Activated naive CD8-positive, alpha-beta T cell treated with anti-CD3 and anti-CD28 coated beads, Interleukin-2, amount 50 U/mL, for 24 hours (primary cell): ENCODE measurements around the gene MCIDAS.

Experiments
- ATAC-seq: fragments of 150-1000 bp; cut with Tn5 transposase; one replicate; pipeline ENCODE4 v1.10.0; 2021
- DNase-seq: peaks from one replicate; pipeline ENCODE4 v3.0.0; 2021
- H3K27ac Mint-ChIP-seq: one replicate; pipeline ENCODE4 v1.8.0; 2021; ENCODE audit warnings: mild to moderate bottlenecking, mixed read lengths
- H3K27me3 Mint-ChIP-seq: one replicate; pipeline ENCODE4 v1.8.0; 2021; ENCODE audit warnings: mixed read lengths
- H3K36me3 Mint-ChIP-seq: one replicate; pipeline ENCODE4 v1.8.0; 2021; ENCODE audit warnings: low read depth, mixed read lengths
- H3K4me1 Mint-ChIP-seq: one replicate; pipeline ENCODE4 v1.8.0; 2021; ENCODE audit warnings: mixed read lengths
- H3K4me3 Mint-ChIP-seq: one replicate; pipeline ENCODE4 v1.8.0; 2021; ENCODE audit warnings: mild to moderate bottlenecking, moderate library complexity, mixed read lengths
- H3K9me3 Mint-ChIP-seq: one replicate; pipeline ENCODE4 v1.8.0; 2021; ENCODE audit warnings: mixed read lengths

MCIDAS gene

GRCh38 chr5:55227664-55228430, 732 bp upstream of the MCIDAS start:
- ATAC-seq (no peak), DNase-seq (no peak)
- peaks cover 89% of the 10 kb centered on the region for H3K27me3 Mint-ChIP-seq
- no peaks in the 10 kb centered on the region for H3K9me3 Mint-ChIP-seq
- peak overlapping the region; percentile 31 for H3K27ac Mint-ChIP-seq
- peaks cover 42% of the 10 kb centered on the region for H3K4me1 Mint-ChIP-seq
- H3K36me3 Mint-ChIP-seq = no peaks in the 10 kb centered on the region
- H3K4me3 Mint-ChIP-seq = peak overlapping the region; percentile 72

GRCh38 chr5:55226027-55226933, 835 bp downstream of the MCIDAS start:
- H3K9me3 Mint-ChIP-seq = no peaks in the 10 kb centered on the region
- no peaks in the 10 kb centered on the region for H3K36me3 Mint-ChIP-seq
- ATAC-seq (peak; percentile 73), DNase-seq (peak; percentile 85)
- no peak overlapping the region for H3K27ac Mint-ChIP-seq
- peaks cover 34% of the 10 kb centered on the region for H3K4me1 Mint-ChIP-seq
- peaks cover 87% of the 10 kb centered on the region for H3K27me3 Mint-ChIP-seq
- H3K4me3 Mint-ChIP-seq = peak overlapping the region; percentile 53

DNA sequence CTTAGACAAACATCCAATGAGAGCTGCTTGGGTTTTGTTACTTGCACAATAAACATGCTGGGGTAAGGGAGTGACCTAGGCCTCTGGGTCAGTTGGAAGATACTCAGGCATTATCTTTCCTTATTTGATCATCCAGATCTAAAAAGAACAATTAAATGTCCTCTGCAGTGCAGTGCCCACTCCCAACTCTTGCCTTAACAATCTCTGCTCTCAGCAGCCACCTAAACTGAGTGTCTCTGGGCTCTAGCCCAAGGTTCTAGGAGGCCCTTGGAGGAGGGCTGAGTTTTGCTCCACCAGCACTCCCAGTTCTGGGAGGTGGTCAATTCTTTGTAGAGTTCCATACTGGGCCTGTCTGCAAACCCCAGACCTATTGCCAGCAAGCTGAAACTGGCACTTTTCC, 1.8 kb downstream of the MCIDAS start:
- Mint-ChIP-seq H3K27me3 (peaks cover 87% of the 10 kb centered on the region), H3K4me3 (no peak overlapping the region), H3K27ac (no peak overlapping the region)

GRCh38 chr5:55223812-55224240, 3.3 kb downstream of the MCIDAS start:
- Mint-ChIP-seq H3K27ac (no peak overlapping the region), H3K4me3 (peak overlapping the region; percentile 11), H3K9me3 (no peaks in the 10 kb centered on the region)

More for the DNA sequence above, 1.8 kb downstream of the MCIDAS start:
- Mint-ChIP-seq H3K4me1 (peaks cover 35% of the 10 kb centered on the region), H3K36me3 (no peaks in the 10 kb centered on the region), H3K9me3 (no peaks in the 10 kb centered on the region)
- ATAC-seq = no peak
- DNase-seq = no peak

DNA sequence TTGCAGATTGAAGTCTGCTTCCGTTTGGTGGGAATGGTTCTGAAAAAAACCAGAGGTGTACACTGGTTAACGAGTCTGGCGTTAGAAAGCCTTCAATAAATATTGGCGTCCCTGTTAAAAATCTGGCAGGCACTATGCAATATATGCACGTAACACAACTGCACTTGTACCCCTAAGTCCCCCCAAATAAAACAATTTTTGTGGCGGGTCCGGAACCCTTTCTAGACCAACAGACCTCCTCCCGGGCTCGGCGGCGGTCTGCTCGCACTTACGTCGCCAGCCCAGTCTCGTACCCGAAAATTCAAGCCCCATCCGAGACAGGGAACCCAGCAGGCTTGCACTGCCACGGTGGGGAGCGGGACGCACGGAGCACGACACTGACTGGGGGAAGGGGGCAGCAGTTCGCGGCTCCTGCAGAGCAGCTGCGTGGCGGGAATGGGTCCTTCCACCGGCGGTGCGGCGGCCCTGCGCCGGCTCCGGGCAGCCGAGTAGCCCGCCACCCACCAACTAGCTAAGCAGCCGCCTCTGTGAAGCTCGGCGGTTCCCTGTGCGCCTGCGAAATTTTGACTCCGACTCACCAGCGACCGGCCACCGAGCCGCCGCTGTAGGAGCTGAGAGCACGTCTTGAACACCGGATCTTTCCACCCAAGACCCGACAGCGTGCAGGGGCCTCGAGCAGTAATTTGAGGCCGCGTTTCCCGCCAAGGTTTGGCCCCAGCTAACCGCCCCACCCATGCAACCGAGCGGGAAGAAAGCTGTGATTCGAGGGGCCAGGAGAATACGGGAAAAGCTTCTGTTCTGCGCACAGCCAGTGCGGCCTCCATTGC, 3.9 kb downstream of the MCIDAS start:
- Mint-ChIP-seq H3K9me3 (no peaks in the 10 kb centered on the region), H3K27ac (no peak overlapping the region), H3K27me3 (peaks cover 84% of the 10 kb centered on the region), H3K4me1 (peaks cover 37% of the 10 kb centered on the region), H3K36me3 (no peaks in the 10 kb centered on the region), H3K4me3 (peak overlapping the region; percentile 16)
- no peak for DNase-seq
- ATAC-seq = no peak

More at GRCh38 chr5:55223812-55224240, 3.3 kb downstream of the MCIDAS start:
- DNase-seq = no peak
- H3K27me3 Mint-ChIP-seq = peaks cover 84% of the 10 kb centered on the region
- peaks cover 37% of the 10 kb centered on the region for H3K4me1 Mint-ChIP-seq
- ATAC-seq = no peak
- H3K36me3 Mint-ChIP-seq = no peaks in the 10 kb centered on the region

GRCh38 chr5:55222092-55222984, 4.8 kb downstream of the MCIDAS start:
- Mint-ChIP-seq H3K4me3 (peak overlapping the region; percentile 16), H3K9me3 (no peaks in the 10 kb centered on the region), H3K36me3 (no peaks in the 10 kb centered on the region), H3K27ac (no peak overlapping the region), H3K27me3 (peaks cover 79% of the 10 kb centered on the region), H3K4me1 (peaks cover 31% of the 10 kb centered on the region)
- DNase-seq (no peak), ATAC-seq (no peak)

DNA sequence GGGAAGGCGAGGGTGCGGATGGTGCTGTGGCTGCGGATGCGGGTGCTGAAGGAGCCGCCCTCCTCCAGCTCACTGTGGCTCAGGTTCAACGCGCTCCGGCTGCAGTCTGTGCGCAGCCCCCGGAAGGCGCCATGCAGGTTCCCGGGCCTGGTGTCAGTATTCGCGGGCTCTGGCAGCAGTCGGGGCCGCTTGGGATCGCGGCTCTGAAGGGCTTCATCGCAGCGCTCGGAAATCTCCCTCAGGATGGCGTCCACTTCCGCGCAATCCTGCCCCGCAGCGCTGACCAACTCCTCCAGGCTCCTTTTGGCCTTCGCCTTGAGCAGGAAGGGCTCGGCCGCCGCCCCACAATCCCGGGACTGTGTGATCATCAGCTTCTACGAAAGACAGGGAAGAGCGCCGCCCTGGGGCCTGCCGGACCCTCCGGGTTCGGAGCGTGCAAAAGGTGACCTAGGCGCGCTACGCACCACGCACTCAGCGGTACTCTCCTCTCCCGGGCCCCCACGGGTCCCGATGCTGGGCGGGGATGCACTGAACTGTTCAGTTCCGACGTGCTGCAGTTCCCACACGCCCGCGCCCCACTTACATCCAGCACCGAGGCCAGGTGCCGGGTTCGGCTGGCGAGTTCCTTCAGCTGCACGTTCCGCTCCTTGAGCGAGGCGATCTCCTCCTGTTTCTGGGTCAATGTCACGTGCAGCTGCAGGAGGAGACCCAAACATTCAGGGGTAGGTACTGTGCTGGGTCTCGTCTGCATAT, 6.5 kb downstream of the MCIDAS start:
- ATAC-seq = peak; percentile 37
- Mint-ChIP-seq H3K9me3 (no peaks in the 10 kb centered on the region), H3K27me3 (peaks cover 74% of the 10 kb centered on the region), H3K4me1 (peaks cover 27% of the 10 kb centered on the region), H3K4me3 (peak overlapping the region; percentile 66), H3K36me3 (no peaks in the 10 kb centered on the region), H3K27ac (no peak overlapping the region)
- DNase-seq = no peak

DNA sequence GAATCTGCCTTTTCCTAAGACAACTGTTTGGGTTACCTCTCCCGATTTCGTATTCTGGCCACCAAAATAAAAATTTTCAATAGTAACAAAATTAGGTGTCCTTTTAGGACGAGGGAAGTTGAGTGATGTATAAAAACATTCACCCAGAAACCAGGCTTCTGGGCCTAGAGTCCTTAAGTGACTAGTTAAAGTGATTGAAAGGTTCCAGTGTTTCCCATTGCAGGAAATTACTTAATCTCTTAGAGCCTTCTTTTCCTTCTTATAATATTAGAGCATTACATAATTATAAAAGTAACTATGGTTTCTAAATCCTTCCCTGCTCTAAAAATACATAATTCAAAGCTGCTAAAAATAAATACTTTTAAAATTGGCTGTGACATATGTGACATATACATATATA, 7.3 kb downstream of the MCIDAS start:
- DNase-seq (no peak), ATAC-seq (no peak)
- Mint-ChIP-seq H3K4me1 (peaks cover 27% of the 10 kb centered on the region), H3K36me3 (no peaks in the 10 kb centered on the region), H3K4me3 (no peak overlapping the region), H3K27me3 (peaks cover 70% of the 10 kb centered on the region), H3K9me3 (no peaks in the 10 kb centered on the region), H3K27ac (no peak overlapping the region)

GRCh38 chr5:55218967-55219366, 8.1 kb downstream of the MCIDAS start:
- Mint-ChIP-seq H3K4me1 (peaks cover 27% of the 10 kb centered on the region), H3K27me3 (peaks cover 62% of the 10 kb centered on the region), H3K27ac (no peak overlapping the region), H3K36me3 (no peaks in the 10 kb centered on the region), H3K9me3 (no peaks in the 10 kb centered on the region), H3K4me3 (no peak overlapping the region)
- no peak for ATAC-seq
- no peak for DNase-seq

DNA sequence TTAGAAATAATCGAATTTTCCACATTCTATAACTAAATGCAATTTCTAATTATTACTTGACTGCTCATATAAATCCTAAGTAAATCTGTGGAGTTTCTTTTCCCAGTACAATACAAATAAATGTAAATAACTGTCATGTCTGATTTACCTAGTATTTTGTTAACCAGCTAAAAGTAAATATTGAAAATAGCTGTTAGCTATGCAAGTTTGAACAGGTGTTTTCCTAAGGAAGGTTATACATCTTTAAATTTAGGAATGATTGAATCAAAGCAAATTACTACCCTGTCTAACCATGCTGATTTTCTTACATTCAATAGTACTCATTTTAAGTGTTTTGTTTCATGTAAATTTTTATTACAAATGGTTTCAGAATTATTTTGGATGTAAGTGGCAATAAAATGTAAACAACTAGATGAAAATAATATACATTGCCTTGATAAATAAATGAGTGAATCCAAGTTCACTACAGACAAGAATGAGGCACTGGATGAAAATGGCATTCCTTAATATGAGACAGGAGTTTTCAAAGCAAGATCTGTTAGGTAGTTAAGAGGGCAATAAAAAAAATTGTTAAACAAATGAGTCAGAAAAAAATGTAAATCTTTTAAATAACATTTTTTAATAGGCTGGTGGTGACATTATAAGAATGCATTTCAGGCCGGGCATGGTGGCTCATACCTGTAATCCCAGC, 15.8 kb downstream of the MCIDAS start:
- Mint-ChIP-seq H3K4me3 (no peak overlapping the region), H3K27ac (no peak overlapping the region), H3K27me3 (peaks cover 14% of the 10 kb centered on the region), H3K4me1 (no peaks in the 10 kb centered on the region), H3K36me3 (no peaks in the 10 kb centered on the region), H3K9me3 (no peaks in the 10 kb centered on the region)
- no peak for ATAC-seq
- DNase-seq = no peak

- Mint-ChIP-seq H3K4me3 (no peak overlapping the region), H3K9me3 (no peaks in the 10 kb centered on the region), H3K27ac (no peak overlapping the region), H3K4me1 (no peaks in the 10 kb centered on the region), H3K36me3 (no peaks in the 10 kb centered on the region), H3K27me3 (peaks cover 30% of the 10 kb centered on the region)
- ATAC-seq (no peak), DNase-seq (no peak)
Observed at GRCh38 chr5:55205001-55205400, 22.1 kb downstream of the MCIDAS start.

DNA sequence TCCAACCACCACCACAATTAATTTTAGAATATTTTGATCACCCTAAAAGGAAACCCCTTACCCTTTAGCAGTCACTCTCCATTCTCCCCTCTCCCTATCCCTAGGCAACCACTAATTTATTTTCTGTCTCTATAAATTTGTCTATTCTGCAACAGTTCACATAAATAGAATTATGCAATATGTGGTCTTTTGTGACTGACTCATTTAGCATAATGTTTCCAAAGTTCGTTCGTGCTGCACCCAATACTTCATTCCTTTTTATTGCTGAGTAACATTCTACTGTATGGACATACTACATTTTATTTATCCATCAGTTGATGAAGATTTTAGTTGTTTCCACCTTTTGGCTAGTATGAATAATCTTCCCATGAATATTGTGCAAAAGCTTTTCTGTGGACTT, 36.0 kb downstream of the MCIDAS start:
- H3K27ac Mint-ChIP-seq = no peak overlapping the region
- ATAC-seq = no peak
- no peaks in the 10 kb centered on the region for H3K9me3 Mint-ChIP-seq
- H3K4me3 Mint-ChIP-seq = no peak overlapping the region
- DNase-seq = no peak
- H3K36me3 Mint-ChIP-seq = no peaks in the 10 kb centered on the region
- H3K27me3 Mint-ChIP-seq = peaks cover 51% of the 10 kb centered on the region
- H3K4me1 Mint-ChIP-seq = no peaks in the 10 kb centered on the region
